GM23338 (cell line): ENCODE data around the gene SULT1B1.

Experiments
- CREB1 ChIP-seq: fragments of 250-450 bp; sonication (Bioruptor Pico); IDR thresholded peaks from 2 replicates; pipeline ENCODE4 v1.5.0; 2020; ENCODE audit warnings: low read depth, mild to moderate bottlenecking, moderate library complexity
- EZH2 ChIP-seq: fragments of 200-600 bp; sonication (generic); IDR thresholded peaks from one replicate; pipeline ENCODE4 v1.8.0; 2017; ENCODE audit warnings: antibody characterized with exemption, mild to moderate bottlenecking, low read depth; ENCODE audit not compliant: unreplicated experiment
- EZH2phosphoT487 ChIP-seq: fragments of 200-600 bp; sonication (generic); IDR thresholded peaks from one replicate; pipeline ENCODE4 v1.8.1; 2018; ENCODE audit warnings: antibody characterized with exemption; ENCODE audit not compliant: unreplicated experiment
- JUNB ChIP-seq: IDR thresholded peaks from one replicate; pipeline ENCODE4 v1.6.1; 2016; ENCODE audit warnings: antibody characterized with exemption; ENCODE audit not compliant: unreplicated experiment
- NANOG ChIP-seq: IDR thresholded peaks from 2 replicates; pipeline ENCODE4 v1.6.1; 2016; ENCODE audit warnings: antibody characterized with exemption, borderline replicate concordance
- POLR2AphosphoS5 ChIP-seq: IDR thresholded peaks from 2 replicates; pipeline ENCODE4 v1.6.1; 2016; ENCODE audit warnings: antibody characterized with exemption, low read depth
- STAT1 ChIP-seq: IDR thresholded peaks from one replicate; pipeline ENCODE4 v1.6.1; 2016; ENCODE audit warnings: antibody characterized with exemption; ENCODE audit not compliant: unreplicated experiment
- ZNF114 ChIP-seq: fragments of 250-450 bp; sonication (Bioruptor Pico); IDR thresholded peaks from 2 replicates; pipeline ENCODE4 v1.5.0; 2020; ENCODE audit warnings: mild to moderate bottlenecking, moderate library complexity
- ZNF331 ChIP-seq: fragments of 250-450 bp; sonication (Bioruptor Pico); IDR thresholded peaks from 2 replicates; pipeline ENCODE4 v1.5.0; 2020; ENCODE audit warnings: low read depth, mild to moderate bottlenecking, moderate library complexity
- TF ChIP-seq, protein P1 (sequence below), 2 experiments: fragments of 200-600 bp in 1 of 2; sonication (generic) in 1 of 2; conservative IDR thresholded peaks; 2 replicates each; pipeline versions ENCODE4 v1.5.1 to v1.6.1; 2016 to 2017; ENCODE audit warnings: antibody characterized with exemption in 2 of 2, low read depth in 2 of 2, mild to moderate bottlenecking in 2 of 2, moderate library complexity in 1 of 2
- TF ChIP-seq, protein P2 (sequence below): IDR thresholded peaks from 2 replicates; pipeline ENCODE4 v1.6.1; 2016; ENCODE audit warnings: antibody characterized with exemption
- TF ChIP-seq, protein P3 (sequence below): IDR thresholded peaks from one replicate; pipeline ENCODE4 v1.6.1; 2018; ENCODE audit warnings: antibody characterized with exemption; ENCODE audit not compliant: unreplicated experiment
- TF ChIP-seq, protein P4 (sequence below): fragments of 250-450 bp; sonication (Bioruptor Pico); IDR thresholded peaks from 2 replicates; pipeline ENCODE4 v1.5.0; 2020; ENCODE audit warnings: mild to moderate bottlenecking, moderate library complexity

DNA sequence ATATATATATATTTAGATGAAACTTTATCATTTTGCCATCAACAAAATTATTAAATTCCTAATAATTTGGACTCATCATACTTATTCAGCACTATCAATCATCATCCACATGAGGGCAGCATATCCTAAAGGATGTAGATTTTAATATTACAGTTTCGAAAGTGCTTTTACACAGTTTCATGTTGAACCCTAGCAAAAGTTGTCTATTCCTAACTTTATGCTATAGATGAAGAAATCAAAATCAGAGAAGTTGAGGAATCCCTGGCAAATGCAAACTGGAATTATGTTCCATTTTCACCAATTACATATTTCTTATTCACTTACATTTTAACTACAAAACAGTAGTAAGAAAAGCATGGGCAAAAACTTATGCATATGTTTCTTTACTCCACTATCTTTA lies 70.8 kb downstream of the SULT1B1 start:
- TF ChIP-seq EZH2phosphoT487 (no peak), POLR2AphosphoS5 (no peak), EZH2 (no peak), JUNB (no peak), CREB1 (no peak), ZNF114 (no peak), ZNF331 (CRISPR knock-in tag) (no peak), NANOG (no peak), STAT1 (no peak)
- TF ChIP-seq, protein P1, sequence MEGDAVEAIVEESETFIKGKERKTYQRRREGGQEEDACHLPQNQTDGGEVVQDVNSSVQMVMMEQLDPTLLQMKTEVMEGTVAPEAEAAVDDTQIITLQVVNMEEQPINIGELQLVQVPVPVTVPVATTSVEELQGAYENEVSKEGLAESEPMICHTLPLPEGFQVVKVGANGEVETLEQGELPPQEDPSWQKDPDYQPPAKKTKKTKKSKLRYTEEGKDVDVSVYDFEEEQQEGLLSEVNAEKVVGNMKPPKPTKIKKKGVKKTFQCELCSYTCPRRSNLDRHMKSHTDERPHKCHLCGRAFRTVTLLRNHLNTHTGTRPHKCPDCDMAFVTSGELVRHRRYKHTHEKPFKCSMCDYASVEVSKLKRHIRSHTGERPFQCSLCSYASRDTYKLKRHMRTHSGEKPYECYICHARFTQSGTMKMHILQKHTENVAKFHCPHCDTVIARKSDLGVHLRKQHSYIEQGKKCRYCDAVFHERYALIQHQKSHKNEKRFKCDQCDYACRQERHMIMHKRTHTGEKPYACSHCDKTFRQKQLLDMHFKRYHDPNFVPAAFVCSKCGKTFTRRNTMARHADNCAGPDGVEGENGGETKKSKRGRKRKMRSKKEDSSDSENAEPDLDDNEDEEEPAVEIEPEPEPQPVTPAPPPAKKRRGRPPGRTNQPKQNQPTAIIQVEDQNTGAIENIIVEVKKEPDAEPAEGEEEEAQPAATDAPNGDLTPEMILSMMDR (conservative IDR thresholded peaks at IDR 0.05; ENCODE audit: low read depth in 2 of 2), result peak; percentile 56 to 68
- TF ChIP-seq, protein P2, sequence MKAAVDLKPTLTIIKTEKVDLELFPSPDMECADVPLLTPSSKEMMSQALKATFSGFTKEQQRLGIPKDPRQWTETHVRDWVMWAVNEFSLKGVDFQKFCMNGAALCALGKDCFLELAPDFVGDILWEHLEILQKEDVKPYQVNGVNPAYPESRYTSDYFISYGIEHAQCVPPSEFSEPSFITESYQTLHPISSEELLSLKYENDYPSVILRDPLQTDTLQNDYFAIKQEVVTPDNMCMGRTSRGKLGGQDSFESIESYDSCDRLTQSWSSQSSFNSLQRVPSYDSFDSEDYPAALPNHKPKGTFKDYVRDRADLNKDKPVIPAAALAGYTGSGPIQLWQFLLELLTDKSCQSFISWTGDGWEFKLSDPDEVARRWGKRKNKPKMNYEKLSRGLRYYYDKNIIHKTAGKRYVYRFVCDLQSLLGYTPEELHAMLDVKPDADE, result no peak
- TF ChIP-seq, protein P3, sequence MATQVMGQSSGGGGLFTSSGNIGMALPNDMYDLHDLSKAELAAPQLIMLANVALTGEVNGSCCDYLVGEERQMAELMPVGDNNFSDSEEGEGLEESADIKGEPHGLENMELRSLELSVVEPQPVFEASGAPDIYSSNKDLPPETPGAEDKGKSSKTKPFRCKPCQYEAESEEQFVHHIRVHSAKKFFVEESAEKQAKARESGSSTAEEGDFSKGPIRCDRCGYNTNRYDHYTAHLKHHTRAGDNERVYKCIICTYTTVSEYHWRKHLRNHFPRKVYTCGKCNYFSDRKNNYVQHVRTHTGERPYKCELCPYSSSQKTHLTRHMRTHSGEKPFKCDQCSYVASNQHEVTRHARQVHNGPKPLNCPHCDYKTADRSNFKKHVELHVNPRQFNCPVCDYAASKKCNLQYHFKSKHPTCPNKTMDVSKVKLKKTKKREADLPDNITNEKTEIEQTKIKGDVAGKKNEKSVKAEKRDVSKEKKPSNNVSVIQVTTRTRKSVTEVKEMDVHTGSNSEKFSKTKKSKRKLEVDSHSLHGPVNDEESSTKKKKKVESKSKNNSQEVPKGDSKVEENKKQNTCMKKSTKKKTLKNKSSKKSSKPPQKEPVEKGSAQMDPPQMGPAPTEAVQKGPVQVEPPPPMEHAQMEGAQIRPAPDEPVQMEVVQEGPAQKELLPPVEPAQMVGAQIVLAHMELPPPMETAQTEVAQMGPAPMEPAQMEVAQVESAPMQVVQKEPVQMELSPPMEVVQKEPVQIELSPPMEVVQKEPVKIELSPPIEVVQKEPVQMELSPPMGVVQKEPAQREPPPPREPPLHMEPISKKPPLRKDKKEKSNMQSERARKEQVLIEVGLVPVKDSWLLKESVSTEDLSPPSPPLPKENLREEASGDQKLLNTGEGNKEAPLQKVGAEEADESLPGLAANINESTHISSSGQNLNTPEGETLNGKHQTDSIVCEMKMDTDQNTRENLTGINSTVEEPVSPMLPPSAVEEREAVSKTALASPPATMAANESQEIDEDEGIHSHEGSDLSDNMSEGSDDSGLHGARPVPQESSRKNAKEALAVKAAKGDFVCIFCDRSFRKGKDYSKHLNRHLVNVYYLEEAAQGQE, result no peak
- TF ChIP-seq, protein P4, sequence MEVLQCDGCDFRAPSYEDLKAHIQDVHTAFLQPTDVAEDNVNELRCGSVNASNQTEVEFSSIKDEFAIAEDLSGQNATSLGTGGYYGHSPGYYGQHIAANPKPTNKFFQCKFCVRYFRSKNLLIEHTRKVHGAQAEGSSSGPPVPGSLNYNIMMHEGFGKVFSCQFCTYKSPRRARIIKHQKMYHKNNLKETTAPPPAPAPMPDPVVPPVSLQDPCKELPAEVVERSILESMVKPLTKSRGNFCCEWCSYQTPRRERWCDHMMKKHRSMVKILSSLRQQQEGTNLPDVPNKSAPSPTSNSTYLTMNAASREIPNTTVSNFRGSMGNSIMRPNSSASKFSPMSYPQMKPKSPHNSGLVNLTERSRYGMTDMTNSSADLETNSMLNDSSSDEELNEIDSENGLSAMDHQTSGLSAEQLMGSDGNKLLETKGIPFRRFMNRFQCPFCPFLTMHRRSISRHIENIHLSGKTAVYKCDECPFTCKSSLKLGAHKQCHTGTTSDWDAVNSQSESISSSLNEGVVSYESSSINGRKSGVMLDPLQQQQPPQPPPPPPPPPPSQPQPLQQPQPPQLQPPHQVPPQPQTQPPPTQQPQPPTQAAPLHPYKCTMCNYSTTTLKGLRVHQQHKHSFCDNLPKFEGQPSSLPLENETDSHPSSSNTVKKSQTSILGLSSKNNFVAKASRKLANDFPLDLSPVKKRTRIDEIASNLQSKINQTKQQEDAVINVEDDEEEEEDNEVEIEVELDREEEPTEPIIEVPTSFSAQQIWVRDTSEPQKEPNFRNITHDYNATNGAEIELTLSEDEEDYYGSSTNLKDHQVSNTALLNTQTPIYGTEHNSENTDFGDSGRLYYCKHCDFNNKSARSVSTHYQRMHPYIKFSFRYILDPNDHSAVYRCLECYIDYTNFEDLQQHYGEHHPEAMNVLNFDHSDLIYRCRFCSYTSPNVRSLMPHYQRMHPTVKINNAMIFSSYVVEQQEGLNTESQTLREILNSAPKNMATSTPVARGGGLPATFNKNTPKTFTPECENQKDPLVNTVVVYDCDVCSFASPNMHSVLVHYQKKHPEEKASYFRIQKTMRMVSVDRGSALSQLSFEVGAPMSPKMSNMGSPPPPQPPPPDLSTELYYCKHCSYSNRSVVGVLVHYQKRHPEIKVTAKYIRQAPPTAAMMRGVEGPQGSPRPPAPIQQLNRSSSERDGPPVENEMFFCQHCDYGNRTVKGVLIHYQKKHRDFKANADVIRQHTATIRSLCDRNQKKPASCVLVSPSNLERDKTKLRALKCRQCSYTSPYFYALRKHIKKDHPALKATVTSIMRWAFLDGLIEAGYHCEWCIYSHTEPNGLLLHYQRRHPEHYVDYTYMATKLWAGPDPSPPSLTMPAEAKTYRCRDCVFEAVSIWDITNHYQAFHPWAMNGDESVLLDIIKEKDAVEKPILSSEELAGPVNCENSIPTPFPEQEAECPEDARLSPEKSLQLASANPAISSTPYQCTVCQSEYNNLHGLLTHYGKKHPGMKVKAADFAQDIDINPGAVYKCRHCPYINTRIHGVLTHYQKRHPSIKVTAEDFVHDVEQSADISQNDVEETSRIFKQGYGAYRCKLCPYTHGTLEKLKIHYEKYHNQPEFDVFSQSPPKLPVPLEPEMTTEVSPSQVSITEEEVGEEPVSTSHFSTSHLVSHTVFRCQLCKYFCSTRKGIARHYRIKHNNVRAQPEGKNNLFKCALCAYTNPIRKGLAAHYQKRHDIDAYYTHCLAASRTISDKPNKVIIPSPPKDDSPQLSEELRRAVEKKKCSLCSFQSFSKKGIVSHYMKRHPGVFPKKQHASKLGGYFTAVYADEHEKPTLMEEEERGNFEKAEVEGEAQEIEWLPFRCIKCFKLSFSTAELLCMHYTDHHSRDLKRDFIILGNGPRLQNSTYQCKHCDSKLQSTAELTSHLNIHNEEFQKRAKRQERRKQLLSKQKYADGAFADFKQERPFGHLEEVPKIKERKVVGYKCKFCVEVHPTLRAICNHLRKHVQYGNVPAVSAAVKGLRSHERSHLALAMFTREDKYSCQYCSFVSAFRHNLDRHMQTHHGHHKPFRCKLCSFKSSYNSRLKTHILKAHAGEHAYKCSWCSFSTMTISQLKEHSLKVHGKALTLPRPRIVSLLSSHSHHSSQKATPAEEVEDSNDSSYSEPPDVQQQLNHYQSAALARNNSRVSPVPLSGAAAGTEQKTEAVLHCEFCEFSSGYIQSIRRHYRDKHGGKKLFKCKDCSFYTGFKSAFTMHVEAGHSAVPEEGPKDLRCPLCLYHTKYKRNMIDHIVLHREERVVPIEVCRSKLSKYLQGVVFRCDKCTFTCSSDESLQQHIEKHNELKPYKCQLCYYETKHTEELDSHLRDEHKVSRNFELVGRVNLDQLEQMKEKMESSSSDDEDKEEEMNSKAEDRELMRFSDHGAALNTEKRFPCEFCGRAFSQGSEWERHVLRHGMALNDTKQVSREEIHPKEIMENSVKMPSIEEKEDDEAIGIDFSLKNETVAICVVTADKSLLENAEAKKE, result no peak
